WTC11 (cell line): ENCODE measurements around the gene ISCA1. TPM values are rescaled to one million over a fixed set of nuclear protein-coding genes. Genes with fewer than 3 reads are reported as not detected.

Experiments used
- ATAC-seq: fragments of 200-7000 bp; cut with Tn5 transposase; 2 replicates; pipeline ENCODE4 v1.10.0; 2021; ENCODE audit warnings: mild to moderate bottlenecking, moderate library complexity
- CTCF ChIA-PET: fragments of 300-600 bp; sonication (Branson Sonifier 250); formaldehyde crosslinking; loops from one replicate; lab custom pipeline; 2021; ENCODE audit warnings: antibody characterized with exemption; lab: Charles Lee
- POLR2A ChIA-PET: fragments of 350-600 bp; sonication (Branson Sonifier 250); formaldehyde crosslinking; loops from one replicate; lab custom pipeline; 2021; ENCODE audit warnings: antibody characterized with exemption; lab: Charles Lee
- DNase-seq: peaks from one replicate; pipeline ENCODE4 v3.0.0; 2021; ENCODE audit warnings: low spot score
- H3K27ac Mint-ChIP-seq: 2 replicates; pipeline ENCODE4 v1.8.0; 2021; ENCODE audit warnings: mixed read lengths
- H3K27me3 Mint-ChIP-seq: 2 replicates; pipeline ENCODE4 v1.8.0; 2021; ENCODE audit warnings: low read depth, mild to moderate bottlenecking, moderate library complexity, mixed read lengths
- H3K36me3 Mint-ChIP-seq: 2 replicates; pipeline ENCODE4 v1.8.0; 2021; ENCODE audit warnings: mixed read lengths
- H3K4me1 Mint-ChIP-seq: 2 replicates; pipeline ENCODE4 v1.8.0; 2022; ENCODE audit warnings: mixed read lengths
- H3K4me3 Mint-ChIP-seq: 2 replicates; pipeline ENCODE4 v1.8.0; 2021; ENCODE audit warnings: mild to moderate bottlenecking, moderate library complexity, mixed read lengths
- H3K9me3 Mint-ChIP-seq: 2 replicates; pipeline ENCODE4 v1.8.0; 2021; ENCODE audit warnings: mixed read lengths
- ATF1 ChIP-seq: sonication (generic); formaldehyde crosslinking; IDR thresholded peaks from 2 replicates; pipeline ENCODE4 v1.8.1; 2023; ENCODE audit warnings: mild to moderate bottlenecking, moderate library complexity, missing genetic modification reagents
- CREB1 ChIP-seq: sonication (generic); formaldehyde crosslinking; IDR thresholded peaks from 2 replicates; pipeline ENCODE4 v1.8.0; 2023; ENCODE audit warnings: mild to moderate bottlenecking, missing genetic modification reagents
- CREM ChIP-seq: sonication (generic); formaldehyde crosslinking; IDR thresholded peaks from 2 replicates; pipeline ENCODE4 v1.8.1; 2022; ENCODE audit warnings: mild to moderate bottlenecking, missing genetic modification reagents, moderate library complexity
- OVOL2 ChIP-seq: fragments of 250-450 bp; sonication (Bioruptor Pico); IDR thresholded peaks from 2 replicates; pipeline ENCODE4 v1.9.0; 2021; ENCODE audit warnings: mild to moderate bottlenecking, borderline replicate concordance
- TP53 ChIP-seq: sonication (generic); formaldehyde crosslinking; IDR thresholded peaks from 2 replicates; pipeline ENCODE4 v1.8.1; 2023; ENCODE audit warnings: mild to moderate bottlenecking, missing genetic modification reagents
- ZNF121 ChIP-seq: sonication (generic); formaldehyde crosslinking; IDR thresholded peaks from 2 replicates; pipeline ENCODE4 v1.8.0; 2023; ENCODE audit warnings: missing genetic modification reagents
- ZNF138 ChIP-seq: sonication (generic); formaldehyde crosslinking; conservative IDR thresholded peaks from 2 replicates; pipeline ENCODE4 v1.8.1; 2022; ENCODE audit warnings: mild to moderate bottlenecking, moderate library complexity, missing genetic modification reagents
- ZNF416 ChIP-seq: fragments of 250-450 bp; sonication (Bioruptor Pico); IDR thresholded peaks from 2 replicates; pipeline ENCODE4 v1.9.0; 2021; ENCODE audit warnings: mild to moderate bottlenecking, inconsistent platforms
- ZNF423 ChIP-seq: fragments of 250-450 bp; sonication (Bioruptor Pico); IDR thresholded peaks from 2 replicates; pipeline ENCODE4 v2.1.2; 2022; ENCODE audit warnings: mild to moderate bottlenecking, moderate library complexity
- total RNA-seq: library from RNA; stranded (reverse); gene quantifications from 3 replicates; pipeline ENCODE4 v1.2.3, GENCODE V29; 2021
- TF ChIP-seq, protein P1 (sequence below): sonication (generic); formaldehyde crosslinking; IDR thresholded peaks from 2 replicates; pipeline ENCODE4 v1.8.0; 2022; ENCODE audit warnings: mild to moderate bottlenecking, missing genetic modification reagents
- TF ChIP-seq, protein P2 (sequence below): fragments of 250-450 bp; sonication (Bioruptor Pico); IDR thresholded peaks from 2 replicates; pipeline ENCODE4 v1.8.0; 2021; ENCODE audit warnings: mild to moderate bottlenecking
- TF ChIP-seq, protein P3 (sequence below): sonication (generic); formaldehyde crosslinking; IDR thresholded peaks from 2 replicates; pipeline ENCODE4 v1.8.1; 2023; ENCODE audit warnings: mild to moderate bottlenecking, missing genetic modification reagents, moderate library complexity
- TF ChIP-seq, protein P4 (sequence below): sonication (generic); formaldehyde crosslinking; IDR thresholded peaks from 2 replicates; pipeline ENCODE4 v1.8.1; 2022; ENCODE audit warnings: missing genetic modification reagents, borderline replicate concordance
- TF ChIP-seq, protein P5 (sequence below): sonication (generic); formaldehyde crosslinking; IDR thresholded peaks from 2 replicates; pipeline ENCODE4 v1.8.0; 2023; ENCODE audit warnings: mild to moderate bottlenecking, missing genetic modification reagents

ISCA1 gene
- total RNA-seq, 1 experiment from 2014 or later: 35.5 TPM

DNA sequence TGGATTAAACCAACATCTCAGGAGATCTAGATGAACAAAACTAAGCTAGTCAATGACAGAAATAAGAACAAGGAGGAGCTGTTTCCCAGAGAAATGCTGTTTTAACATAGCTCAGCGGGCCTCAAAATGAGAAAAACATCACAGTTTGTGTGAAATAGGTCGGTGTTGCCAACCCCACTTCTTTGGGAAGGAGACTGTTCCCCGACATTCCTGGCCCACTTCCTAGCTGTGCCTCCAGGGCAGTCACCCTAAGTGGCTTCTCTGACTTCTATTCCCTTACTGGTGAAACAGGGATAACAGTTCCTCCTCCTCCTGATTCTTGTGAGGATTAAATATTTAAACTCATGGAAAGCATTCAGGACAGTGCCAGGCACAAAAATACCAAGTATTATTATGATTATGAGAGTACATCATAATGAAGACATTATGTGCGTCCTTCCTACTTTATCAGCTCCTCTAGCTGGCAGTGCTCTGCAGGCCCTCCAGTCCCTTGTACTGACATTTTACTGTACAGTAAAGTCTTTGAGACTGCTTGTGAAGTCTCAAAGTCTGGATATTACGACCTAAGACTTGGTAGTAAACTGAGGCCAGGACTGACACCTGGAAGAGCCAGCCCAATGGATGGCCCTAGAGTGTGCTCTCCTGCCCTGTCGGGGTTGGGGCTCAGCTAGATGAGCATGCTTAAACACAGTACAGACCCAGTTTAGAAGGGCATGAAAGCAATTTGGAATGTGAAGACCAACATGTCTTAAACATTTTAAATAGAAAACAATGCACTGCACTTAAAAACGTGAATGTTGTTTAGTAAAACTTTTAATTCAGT is 7.3 kb downstream of the ISCA1 start (continued):
- TF ChIP-seq ZNF416 (CRISPR knock-in tag) (no peak), ATF1 (CRISPR knock-in tag) (no peak), CREM (CRISPR knock-in tag) (no peak)
- TF ChIP-seq, protein P1, sequence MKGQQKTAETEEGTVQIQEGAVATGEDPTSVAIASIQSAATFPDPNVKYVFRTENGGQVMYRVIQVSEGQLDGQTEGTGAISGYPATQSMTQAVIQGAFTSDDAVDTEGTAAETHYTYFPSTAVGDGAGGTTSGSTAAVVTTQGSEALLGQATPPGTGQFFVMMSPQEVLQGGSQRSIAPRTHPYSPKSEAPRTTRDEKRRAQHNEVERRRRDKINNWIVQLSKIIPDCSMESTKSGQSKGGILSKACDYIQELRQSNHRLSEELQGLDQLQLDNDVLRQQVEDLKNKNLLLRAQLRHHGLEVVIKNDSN: no peak
- TF ChIP-seq, protein P2, sequence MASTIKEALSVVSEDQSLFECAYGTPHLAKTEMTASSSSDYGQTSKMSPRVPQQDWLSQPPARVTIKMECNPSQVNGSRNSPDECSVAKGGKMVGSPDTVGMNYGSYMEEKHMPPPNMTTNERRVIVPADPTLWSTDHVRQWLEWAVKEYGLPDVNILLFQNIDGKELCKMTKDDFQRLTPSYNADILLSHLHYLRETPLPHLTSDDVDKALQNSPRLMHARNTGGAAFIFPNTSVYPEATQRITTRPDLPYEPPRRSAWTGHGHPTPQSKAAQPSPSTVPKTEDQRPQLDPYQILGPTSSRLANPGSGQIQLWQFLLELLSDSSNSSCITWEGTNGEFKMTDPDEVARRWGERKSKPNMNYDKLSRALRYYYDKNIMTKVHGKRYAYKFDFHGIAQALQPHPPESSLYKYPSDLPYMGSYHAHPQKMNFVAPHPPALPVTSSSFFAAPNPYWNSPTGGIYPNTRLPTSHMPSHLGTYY: no peak

DNA sequence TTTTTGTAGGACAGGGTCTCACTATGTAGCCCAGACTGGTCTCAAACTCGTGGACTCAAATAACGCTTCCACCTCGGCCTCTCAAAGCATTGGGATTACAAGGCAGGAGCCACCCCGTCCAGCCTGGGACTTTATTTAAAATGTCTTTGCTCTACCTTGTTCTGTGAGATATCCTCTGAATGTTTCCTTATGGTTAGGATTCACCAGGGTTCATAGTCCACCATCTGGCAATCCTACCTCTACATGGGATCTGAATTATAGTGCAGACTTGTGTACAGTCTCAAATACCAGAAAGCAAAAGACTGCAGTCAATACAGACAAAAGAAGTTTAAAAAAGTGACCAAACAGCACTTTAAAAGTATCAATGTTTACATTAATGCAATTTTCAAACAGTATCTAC is 10.1 kb downstream of the ISCA1 start:
- peaks cover 36% of the 10 kb centered on the region for H3K36me3 Mint-ChIP-seq
- no peaks in the 10 kb centered on the region for H3K27me3 Mint-ChIP-seq
- POLR2A ChIA-PET: no interaction called here
- no peak for TF ChIP-seq ZNF423 (CRISPR knock-in tag)
- TF ChIP-seq, protein P1: no peak
- no peak for TF ChIP-seq OVOL2 (CRISPR knock-in tag)
- no peak for TF ChIP-seq TP53 (CRISPR knock-in tag)
- TF ChIP-seq, protein P3, sequence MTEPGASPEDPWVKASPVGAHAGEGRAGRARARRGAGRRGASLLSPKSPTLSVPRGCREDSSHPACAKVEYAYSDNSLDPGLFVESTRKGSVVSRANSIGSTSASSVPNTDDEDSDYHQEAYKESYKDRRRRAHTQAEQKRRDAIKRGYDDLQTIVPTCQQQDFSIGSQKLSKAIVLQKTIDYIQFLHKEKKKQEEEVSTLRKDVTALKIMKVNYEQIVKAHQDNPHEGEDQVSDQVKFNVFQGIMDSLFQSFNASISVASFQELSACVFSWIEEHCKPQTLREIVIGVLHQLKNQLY (CRISPR knock-in tag): no peak
- no peak for TF ChIP-seq ZNF121 (CRISPR knock-in tag)
- TF ChIP-seq, protein P4, sequence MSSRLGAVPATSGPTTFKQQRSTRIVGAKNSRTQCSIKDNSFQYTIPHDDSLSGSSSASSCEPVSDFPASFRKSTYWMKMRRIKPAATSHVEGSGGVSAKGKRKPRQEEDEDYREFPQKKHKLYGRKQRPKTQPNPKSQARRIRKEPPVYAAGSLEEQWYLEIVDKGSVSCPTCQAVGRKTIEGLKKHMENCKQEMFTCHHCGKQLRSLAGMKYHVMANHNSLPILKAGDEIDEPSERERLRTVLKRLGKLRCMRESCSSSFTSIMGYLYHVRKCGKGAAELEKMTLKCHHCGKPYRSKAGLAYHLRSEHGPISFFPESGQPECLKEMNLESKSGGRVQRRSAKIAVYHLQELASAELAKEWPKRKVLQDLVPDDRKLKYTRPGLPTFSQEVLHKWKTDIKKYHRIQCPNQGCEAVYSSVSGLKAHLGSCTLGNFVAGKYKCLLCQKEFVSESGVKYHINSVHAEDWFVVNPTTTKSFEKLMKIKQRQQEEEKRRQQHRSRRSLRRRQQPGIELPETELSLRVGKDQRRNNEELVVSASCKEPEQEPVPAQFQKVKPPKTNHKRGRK (CRISPR knock-in tag): no peak
- CTCF ChIA-PET: no interaction called here
- H3K27ac Mint-ChIP-seq: no peak overlapping the region
- peaks cover 6% of the 10 kb centered on the region for H3K4me1 Mint-ChIP-seq
- DNase-seq (no peak), ATAC-seq (no peak)
- H3K9me3 Mint-ChIP-seq: no peaks in the 10 kb centered on the region
- H3K4me3 Mint-ChIP-seq: no peak overlapping the region

DNA sequence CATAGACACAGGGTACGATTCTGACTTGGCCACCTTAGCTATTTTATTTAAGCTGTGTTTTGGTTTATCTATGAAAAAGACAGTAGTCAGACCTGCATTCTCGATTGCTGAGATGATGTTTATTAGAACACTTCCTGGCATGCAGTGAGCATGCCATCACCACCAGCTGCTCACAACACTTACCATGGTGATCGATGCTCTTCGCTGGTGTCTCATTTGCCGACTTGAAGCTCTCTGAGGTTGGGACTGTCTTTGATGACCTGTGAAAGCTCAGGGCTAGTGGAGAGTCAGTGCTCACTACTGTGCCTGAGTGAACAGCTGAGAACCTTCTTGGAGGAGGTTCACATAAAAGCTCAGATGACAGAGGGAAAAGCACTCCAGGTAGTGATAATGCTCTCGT is 18.5 kb downstream of the ISCA1 start:
- H3K4me3 Mint-ChIP-seq: no peak overlapping the region
- peaks cover 35% of the 10 kb centered on the region for H3K36me3 Mint-ChIP-seq
- TF ChIP-seq CREB1 (no peak), ZNF138 (CRISPR knock-in tag) (no peak)
- TF ChIP-seq, protein P2: no peak
- TF ChIP-seq, protein P5, sequence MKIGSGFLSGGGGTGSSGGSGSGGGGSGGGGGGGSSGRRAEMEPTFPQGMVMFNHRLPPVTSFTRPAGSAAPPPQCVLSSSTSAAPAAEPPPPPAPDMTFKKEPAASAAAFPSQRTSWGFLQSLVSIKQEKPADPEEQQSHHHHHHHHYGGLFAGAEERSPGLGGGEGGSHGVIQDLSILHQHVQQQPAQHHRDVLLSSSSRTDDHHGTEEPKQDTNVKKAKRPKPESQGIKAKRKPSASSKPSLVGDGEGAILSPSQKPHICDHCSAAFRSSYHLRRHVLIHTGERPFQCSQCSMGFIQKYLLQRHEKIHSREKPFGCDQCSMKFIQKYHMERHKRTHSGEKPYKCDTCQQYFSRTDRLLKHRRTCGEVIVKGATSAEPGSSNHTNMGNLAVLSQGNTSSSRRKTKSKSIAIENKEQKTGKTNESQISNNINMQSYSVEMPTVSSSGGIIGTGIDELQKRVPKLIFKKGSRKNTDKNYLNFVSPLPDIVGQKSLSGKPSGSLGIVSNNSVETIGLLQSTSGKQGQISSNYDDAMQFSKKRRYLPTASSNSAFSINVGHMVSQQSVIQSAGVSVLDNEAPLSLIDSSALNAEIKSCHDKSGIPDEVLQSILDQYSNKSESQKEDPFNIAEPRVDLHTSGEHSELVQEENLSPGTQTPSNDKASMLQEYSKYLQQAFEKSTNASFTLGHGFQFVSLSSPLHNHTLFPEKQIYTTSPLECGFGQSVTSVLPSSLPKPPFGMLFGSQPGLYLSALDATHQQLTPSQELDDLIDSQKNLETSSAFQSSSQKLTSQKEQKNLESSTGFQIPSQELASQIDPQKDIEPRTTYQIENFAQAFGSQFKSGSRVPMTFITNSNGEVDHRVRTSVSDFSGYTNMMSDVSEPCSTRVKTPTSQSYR (CRISPR knock-in tag): no peak
- TF ChIP-seq, protein P3 (CRISPR knock-in tag): no peak
- ATAC-seq (no peak), DNase-seq (no peak)
- no peak overlapping the region for H3K27ac Mint-ChIP-seq
- H3K9me3 Mint-ChIP-seq: no peaks in the 10 kb centered on the region
- H3K4me1 Mint-ChIP-seq: 0 out of 2 replicates have a peak, but pooled peaks cover 4% of the 10 kb centered on the region
- H3K27me3 Mint-ChIP-seq: no peaks in the 10 kb centered on the region
- CTCF ChIA-PET: no interaction called here
- POLR2A ChIA-PET: no interaction called here
